ENCODE measurements around the gene TBC1D4.

- no peak for TF ChIP-seq POLR2A (IDR thresholded peaks at IDR 0.05)
- TF ChIP-seq, protein P1, sequence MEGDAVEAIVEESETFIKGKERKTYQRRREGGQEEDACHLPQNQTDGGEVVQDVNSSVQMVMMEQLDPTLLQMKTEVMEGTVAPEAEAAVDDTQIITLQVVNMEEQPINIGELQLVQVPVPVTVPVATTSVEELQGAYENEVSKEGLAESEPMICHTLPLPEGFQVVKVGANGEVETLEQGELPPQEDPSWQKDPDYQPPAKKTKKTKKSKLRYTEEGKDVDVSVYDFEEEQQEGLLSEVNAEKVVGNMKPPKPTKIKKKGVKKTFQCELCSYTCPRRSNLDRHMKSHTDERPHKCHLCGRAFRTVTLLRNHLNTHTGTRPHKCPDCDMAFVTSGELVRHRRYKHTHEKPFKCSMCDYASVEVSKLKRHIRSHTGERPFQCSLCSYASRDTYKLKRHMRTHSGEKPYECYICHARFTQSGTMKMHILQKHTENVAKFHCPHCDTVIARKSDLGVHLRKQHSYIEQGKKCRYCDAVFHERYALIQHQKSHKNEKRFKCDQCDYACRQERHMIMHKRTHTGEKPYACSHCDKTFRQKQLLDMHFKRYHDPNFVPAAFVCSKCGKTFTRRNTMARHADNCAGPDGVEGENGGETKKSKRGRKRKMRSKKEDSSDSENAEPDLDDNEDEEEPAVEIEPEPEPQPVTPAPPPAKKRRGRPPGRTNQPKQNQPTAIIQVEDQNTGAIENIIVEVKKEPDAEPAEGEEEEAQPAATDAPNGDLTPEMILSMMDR (IDR thresholded peaks at IDR 0.05 in 8 of 11, conservative IDR thresholded peaks at IDR 0.05 in 3 of 11), result no peak
- TF ChIP-seq POLR2AphosphoS5 (IDR thresholded peaks at IDR 0.05), result no peak
Measured at GRCh38 chr13:75506018-75506417, 24.0 kb upstream of the TBC1D4 start.
